ENCODE results near the gene MOB1A.

MOB1A gene

GRCh38 chr2:74152954-74153353, 25.7 kb downstream of the MOB1A start:
- Histone ChIP-seq H3K9me3 (ENCODE audit: severe bottlenecking) (no peaks in the 10 kb centered on the region), H3K27me3 (ENCODE audit: insufficient read depth, low read depth, severe bottlenecking) (no peaks in the 10 kb centered on the region), H3K4me3 (ENCODE audit: low read depth, low read length) (no peak overlapping the region), H3K27ac (no peak overlapping the region), H3K36me3 (peaks cover 70% of the 10 kb centered on the region)
- DNase-seq, result no peak
- TF ChIP-seq, protein P1, sequence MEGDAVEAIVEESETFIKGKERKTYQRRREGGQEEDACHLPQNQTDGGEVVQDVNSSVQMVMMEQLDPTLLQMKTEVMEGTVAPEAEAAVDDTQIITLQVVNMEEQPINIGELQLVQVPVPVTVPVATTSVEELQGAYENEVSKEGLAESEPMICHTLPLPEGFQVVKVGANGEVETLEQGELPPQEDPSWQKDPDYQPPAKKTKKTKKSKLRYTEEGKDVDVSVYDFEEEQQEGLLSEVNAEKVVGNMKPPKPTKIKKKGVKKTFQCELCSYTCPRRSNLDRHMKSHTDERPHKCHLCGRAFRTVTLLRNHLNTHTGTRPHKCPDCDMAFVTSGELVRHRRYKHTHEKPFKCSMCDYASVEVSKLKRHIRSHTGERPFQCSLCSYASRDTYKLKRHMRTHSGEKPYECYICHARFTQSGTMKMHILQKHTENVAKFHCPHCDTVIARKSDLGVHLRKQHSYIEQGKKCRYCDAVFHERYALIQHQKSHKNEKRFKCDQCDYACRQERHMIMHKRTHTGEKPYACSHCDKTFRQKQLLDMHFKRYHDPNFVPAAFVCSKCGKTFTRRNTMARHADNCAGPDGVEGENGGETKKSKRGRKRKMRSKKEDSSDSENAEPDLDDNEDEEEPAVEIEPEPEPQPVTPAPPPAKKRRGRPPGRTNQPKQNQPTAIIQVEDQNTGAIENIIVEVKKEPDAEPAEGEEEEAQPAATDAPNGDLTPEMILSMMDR (IDR thresholded peaks at IDR 0.05; ENCODE audit: low read depth, low read length), result no peak

DNA sequence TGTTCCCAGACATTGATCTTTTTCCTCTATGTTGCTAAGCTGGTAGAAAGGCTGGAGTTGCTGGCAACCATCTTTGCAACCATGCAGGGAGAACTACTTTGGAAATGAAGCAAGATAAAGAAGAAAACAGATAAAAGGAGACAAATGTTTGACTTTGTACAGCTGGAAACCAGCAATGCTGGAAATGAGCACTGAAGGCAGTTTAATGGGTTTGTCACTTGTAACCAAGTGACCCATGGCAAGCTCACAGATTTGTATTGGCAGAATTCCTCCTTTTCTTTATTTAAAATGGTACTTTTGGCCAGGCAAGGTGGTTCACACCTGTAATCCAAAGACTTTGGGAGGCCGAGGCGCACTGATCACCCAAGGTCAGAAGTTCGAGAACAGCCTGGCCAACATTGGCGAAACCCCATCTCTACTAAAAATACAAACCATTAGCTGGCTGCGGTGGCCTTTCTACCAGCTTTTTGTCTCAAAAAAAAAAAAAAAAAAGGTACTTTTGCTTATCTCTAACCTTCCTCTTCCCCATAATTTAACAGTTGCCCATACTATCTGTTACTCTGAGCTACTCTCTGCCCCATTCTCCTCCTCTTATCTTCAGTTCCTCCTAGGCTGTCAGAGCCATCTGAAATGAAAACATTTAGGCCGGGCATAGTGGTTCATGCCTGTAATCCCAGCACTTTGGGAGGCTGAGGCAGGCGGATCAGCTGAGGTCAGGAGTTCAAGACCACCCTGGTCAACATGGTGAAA, 28.9 kb downstream of the MOB1A start:
- Histone ChIP-seq H3K36me3 (peaks cover 38% of the 10 kb centered on the region), H3K27me3 (ENCODE audit: insufficient read depth, low read depth, severe bottlenecking) (no peaks in the 10 kb centered on the region), H3K4me3 (ENCODE audit: low read depth, low read length) (no peak overlapping the region), H3K9me3 (ENCODE audit: severe bottlenecking) (no peaks in the 10 kb centered on the region), H3K27ac (no peak overlapping the region)
- TF ChIP-seq, protein P1 (IDR thresholded peaks at IDR 0.05; ENCODE audit: low read depth, low read length), result no peak
- DNase-seq, result no peak

DNA sequence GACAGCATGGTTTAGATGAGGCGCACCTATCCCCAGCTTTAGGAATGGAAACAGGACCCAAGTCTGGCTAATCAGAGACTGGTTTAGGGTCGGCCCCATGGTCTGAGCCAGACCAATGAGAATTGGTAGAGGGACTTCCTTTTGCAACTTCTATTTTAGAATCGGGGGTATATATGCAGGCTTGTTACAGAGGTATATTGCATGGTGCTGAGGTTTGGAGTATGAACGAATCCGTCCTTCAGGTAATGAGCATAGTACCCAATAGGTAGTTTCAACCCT, 29.5 kb downstream of the MOB1A start:
- no peak overlapping the region for H3K27ac ChIP-seq
- no peaks in the 10 kb centered on the region for H3K27me3 ChIP-seq (ENCODE audit: insufficient read depth, low read depth, severe bottlenecking)
- H3K36me3 ChIP-seq, result peaks cover 32% of the 10 kb centered on the region
- DNase-seq, result no peak
- H3K4me3 ChIP-seq (ENCODE audit: low read depth, low read length), result no peak overlapping the region
- TF ChIP-seq, protein P1 (IDR thresholded peaks at IDR 0.05; ENCODE audit: low read depth, low read length), result no peak
- H3K9me3 ChIP-seq (ENCODE audit: severe bottlenecking), result no peaks in the 10 kb centered on the region

- H3K9me3 ChIP-seq (ENCODE audit: severe bottlenecking), result no peaks in the 10 kb centered on the region
- peaks cover 29% of the 10 kb centered on the region for H3K36me3 ChIP-seq
- H3K27me3 ChIP-seq (ENCODE audit: insufficient read depth, low read depth, severe bottlenecking), result no peaks in the 10 kb centered on the region
- DNase-seq, result no peak
- peak overlapping the region; percentile 69 for H3K4me3 ChIP-seq (ENCODE audit: low read depth, low read length)
- peak overlapping the region; percentile 62 for H3K27ac ChIP-seq
- TF ChIP-seq, protein P1 (IDR thresholded peaks at IDR 0.05; ENCODE audit: low read depth, low read length), result no peak
These were observed 30.0 kb downstream of the MOB1A start for GRCh38 chr2:74148457-74149246.

GRCh38 chr2:74147727-74148456, 30.8 kb downstream of the MOB1A start, which contains the start of gene BOLA3:
BOLA3 (minus strand) TSS chr2:74147912; CDS start chr2:74147874, 38 bp downstream.
- Histone ChIP-seq H3K36me3 (peaks cover 22% of the 10 kb centered on the region), H3K27me3 (ENCODE audit: insufficient read depth, low read depth, severe bottlenecking) (no peaks in the 10 kb centered on the region), H3K4me3 (ENCODE audit: low read depth, low read length) (peak within 1 kb of the TSS; percentile 69), H3K9me3 (ENCODE audit: severe bottlenecking) (no peaks in the 10 kb centered on the region), H3K27ac (peak within 1 kb of the TSS; percentile 86)
- TF ChIP-seq, protein P1 (IDR thresholded peaks at IDR 0.05; ENCODE audit: low read depth, low read length), result peak; percentile 83
- peak; percentile 96 for DNase-seq

Measured in WERI-Rb-1 (cell line).